Testis (tissue), 3 donors: ENCODE measurements around the gene PTGFRN. TPM values are rescaled to one million over a fixed set of nuclear protein-coding genes. Genes with fewer than 3 reads are reported as not detected.

Source experiments
- DNase-seq: peaks from one replicate; pipeline ENCODE4 v3.0.0-alpha.2; 2019
- H3K27ac ChIP-seq, 2 donors: fragments of 200-600 bp; sonication (generic); one replicate each; pipeline ENCODE4 v1.5.1; 2019
- H3K27me3 ChIP-seq: fragments of 200-600 bp; sonication (generic); one replicate; pipeline ENCODE4 v1.5.1; 2019
- H3K36me3 ChIP-seq: fragments of 200-600 bp; sonication (generic); one replicate; pipeline ENCODE4 v1.5.1; 2017; ENCODE audit warnings: low read depth; ENCODE audit errors: missing control alignments
- H3K4me1 ChIP-seq: fragments of 200-600 bp; sonication (generic); one replicate; pipeline ENCODE4 v1.5.1; 2019
- H3K4me3 ChIP-seq, 2 donors: fragments of 200-600 bp; sonication (generic); one replicate each; pipeline ENCODE4 v1.5.1; 2017 to 2019
- H3K9me3 ChIP-seq: fragments of 200-600 bp; sonication (generic); one replicate; pipeline ENCODE4 v1.5.1; 2017
- CTCF ChIP-seq, 3 experiments: fragments of 450-650 bp in 2 of 3; fragments of 200-600 bp in 1 of 3; sonication (generic) in 1 of 3; IDR thresholded peaks; one replicate each; pipeline ENCODE4 v1.5.1; 2016 to 2019; ENCODE audit warnings: antibody characterized with exemption in 3 of 3, mild to moderate bottlenecking in 2 of 3, moderate library complexity in 1 of 3
- POLR2A ChIP-seq: fragments of 450-650 bp; IDR thresholded peaks from one replicate; pipeline ENCODE4 v1.6.1; 2017; ENCODE audit warnings: antibody characterized with exemption, mild to moderate bottlenecking, moderate library complexity
- WGBS, 2 donors: methylation state at CpG; one replicate each; pipeline ENCODE4 v1.1.5; 2018; 5-methylcytosine and 5-hydroxymethylcytosine counted together
- intact Hi-C: fragments of 100-400 bp; cut with DNase I; formaldehyde crosslinking; loops from one replicate; pipeline ENCODE4 v1.15.1; 2023; ENCODE audit warnings: low total_unique reads
- polyA plus RNA-seq: library from polyadenylated mRNA; stranded (reverse); fragments of 350-450 nt; fragmentation: Illumina TruSeq; extraction: RNeasy Lipid Tissue Mini Kit (QIAGEN cat#74804); gene quantifications from one replicate; pipeline ENCODE4 v1.2.3, GENCODE V29; 2014; ENCODE audit warnings: low read depth, low replicate concordance; ENCODE audit not compliant: insufficient read depth
- total RNA-seq, 2 donors: library from RNA; depleted of rRNA; stranded (reverse); fragments of >200 nt; gene quantifications; one replicate each; pipeline ENCODE4 v1.2.3, GENCODE V29; 2016

The PTGFRN gene
- total and polyA plus RNA-seq, 3 donors from 2014 or later = 26.8 to 32.0 (median 28.1) TPM

- Histone ChIP-seq H3K36me3 (no peaks in the 10 kb centered on the region), H3K9me3 (no peaks in the 10 kb centered on the region), H3K27ac (no peak overlapping the region), H3K27me3 (no peaks in the 10 kb centered on the region), H3K4me1 (peaks cover 20% of the 10 kb centered on the region), H3K4me3 (no peak overlapping the region)
- no peak for DNase-seq
- 89 to 90% methylated on average over 4 to 5 of the region's 5 CpGs for WGBS, 2 donors
- intact Hi-C loops = no loop called here
- TF ChIP-seq CTCF (IDR thresholded peaks at IDR 0.05) = no peak
- TF ChIP-seq POLR2A = no peak
Measured at GRCh38 chr1:116918714-116919357, 9.1 kb downstream of the PTGFRN start.

- Histone ChIP-seq H3K36me3 (no peaks in the 10 kb centered on the region), H3K4me3 (no peak overlapping the region), H3K4me1 (peaks cover 19% of the 10 kb centered on the region), H3K9me3 (no peaks in the 10 kb centered on the region), H3K27ac (no peak overlapping the region), H3K27me3 (no peaks in the 10 kb centered on the region)
- intact Hi-C loops = no loop called here
- WGBS, 2 donors = 84 to 88% methylated on average over 2 of the region's 2 CpGs
- DNase-seq = peak; percentile 45
- TF ChIP-seq CTCF (IDR thresholded peaks at IDR 0.05) = no peak
- no peak for TF ChIP-seq POLR2A
Measured at GRCh38 chr1:116919802-116920201, 10.1 kb downstream of the PTGFRN start.

GRCh38 chr1:116920211-116920610, 10.5 kb downstream of the PTGFRN start:
- no peaks in the 10 kb centered on the region for H3K36me3 ChIP-seq
- H3K27me3 ChIP-seq = no peaks in the 10 kb centered on the region
- no peak for DNase-seq
- H3K4me3 ChIP-seq = no peak overlapping the region
- intact Hi-C loops = no loop called here
- H3K9me3 ChIP-seq = no peaks in the 10 kb centered on the region
- H3K27ac ChIP-seq = no peak overlapping the region
- H3K4me1 ChIP-seq = peaks cover 15% of the 10 kb centered on the region
- TF ChIP-seq POLR2A = no peak
- 81 to 82% methylated on average over 1 of the region's 1 CpG for WGBS, 2 donors

- peaks cover 9% of the 10 kb centered on the region for H3K4me1 ChIP-seq
- WGBS, 2 donors = 89 to 92% methylated on average over 6 of the region's 6 CpGs
- intact Hi-C loops = no loop called here
- H3K27me3 ChIP-seq = no peaks in the 10 kb centered on the region
- H3K4me3 ChIP-seq = no peak overlapping the region
- no peaks in the 10 kb centered on the region for H3K36me3 ChIP-seq
- H3K27ac ChIP-seq = no peak overlapping the region
- DNase-seq = no peak
- TF ChIP-seq CTCF (IDR thresholded peaks at IDR 0.05) (no peak), POLR2A (no peak)
- H3K9me3 ChIP-seq = no peaks in the 10 kb centered on the region
Measured at GRCh38 chr1:116921301-116921885, 11.7 kb downstream of the PTGFRN start.

- no peak for DNase-seq
- Histone ChIP-seq H3K4me1 (peaks cover 8% of the 10 kb centered on the region), H3K36me3 (no peaks in the 10 kb centered on the region), H3K27me3 (no peaks in the 10 kb centered on the region), H3K27ac (no peak overlapping the region), H3K4me3 (no peak overlapping the region), H3K9me3 (no peaks in the 10 kb centered on the region)
- 91 to 97% methylated on average over 5 of the region's 5 CpGs for WGBS, 2 donors
- TF ChIP-seq CTCF (IDR thresholded peaks at IDR 0.05) (no peak), POLR2A (no peak)
- intact Hi-C loops = no loop called here
Measured at GRCh38 chr1:116921937-116922336, 12.2 kb downstream of the PTGFRN start.
